HEK293 (cell line): ENCODE data around the gene TRABD.
"Not testable (repeated sequence)": the region's sequence is repeated elsewhere in the genome, so short reads cannot be mapped to it uniquely, and the experiment has no call there.

Experiments
- CTCF ChIA-PET: fragments of 350-600 bp; formaldehyde crosslinking; extraction: SDS; loops from one replicate; lab custom pipeline; 2021; ENCODE audit warnings: antibody characterized with exemption; lab: Yijun Ruan, JAX
- POLR2A ChIA-PET: fragments of 300-600 bp; formaldehyde crosslinking; extraction: SDS; loops from one replicate; lab custom pipeline; 2020; ENCODE audit warnings: antibody characterized with exemption, inconsistent platforms; lab: Yijun Ruan, JAX
- H3K27ac ChIP-seq: fragments of 200-500 bp; sonication (Bioruptor generic); 2 replicates; pipeline ENCODE4 v1.5.1; 2014; ENCODE audit warnings: low read depth, low read length, control low read depth, inconsistent platforms; ENCODE audit errors: extremely low read depth
- H3K36me3 ChIP-seq, 2 experiments: fragments of 200-500 bp in 1 of 2; sonication (Bioruptor generic) in 1 of 2; 1 replicate in 1 of 2; 2 replicates in 1 of 2; pipeline ENCODE4 v1.5.1; 2014 to 2017; ENCODE audit warnings: inconsistent platforms in 2 of 2, low read length in 2 of 2; ENCODE audit not compliant: control insufficient read depth in 2 of 2, insufficient read depth in 1 of 2
- H3K4me1 ChIP-seq: fragments of 200-500 bp; sonication (Bioruptor generic); 2 replicates; pipeline ENCODE4 v1.5.1; 2014; ENCODE audit warnings: mild to moderate bottlenecking, low read length, inconsistent platforms; ENCODE audit not compliant: control insufficient read depth, insufficient read depth
- H3K4me3 ChIP-seq: 2 replicates; pipeline ENCODE4 v1.5.1; 2011; ENCODE audit warnings: low read depth, mild to moderate bottlenecking, control low read depth, low read length, moderate library complexity
- H3K9me3 ChIP-seq: fragments of 200-500 bp; sonication (Bioruptor generic); 2 replicates; pipeline ENCODE4 v1.5.1; 2014; ENCODE audit warnings: low read depth, low read length, inconsistent platforms; ENCODE audit not compliant: control insufficient read depth, insufficient read depth
- GFI1B ChIP-seq: fragments of 450-650 bp; formaldehyde crosslinking; IDR thresholded peaks from 2 replicates; pipeline ENCODE4 v1.5.1; 2016; ENCODE audit warnings: missing biosample characterization, missing genetic modification characterization
- GLIS1 ChIP-seq: fragments of 450-650 bp; formaldehyde crosslinking; IDR thresholded peaks from 2 replicates; pipeline ENCODE4 v1.5.1; 2016; ENCODE audit warnings: missing biosample characterization, missing genetic modification characterization
- RBAK ChIP-seq: fragments of 450-650 bp; formaldehyde crosslinking; IDR thresholded peaks from 2 replicates; pipeline ENCODE4 v1.5.1; 2016; ENCODE audit warnings: missing biosample characterization, missing genetic modification characterization
- SCRT1 ChIP-seq: fragments of 450-650 bp; formaldehyde crosslinking; IDR thresholded peaks from 2 replicates; pipeline ENCODE4 v1.5.1; 2016; ENCODE audit warnings: missing biosample characterization, missing genetic modification characterization, borderline replicate concordance
- SCRT2 ChIP-seq: fragments of 450-650 bp; formaldehyde crosslinking; IDR thresholded peaks from 2 replicates; pipeline ENCODE4 v1.5.1; 2016; ENCODE audit warnings: missing biosample characterization, missing genetic modification characterization
- ZBTB21 ChIP-seq: fragments of 450-650 bp; formaldehyde crosslinking; IDR thresholded peaks from 2 replicates; pipeline ENCODE4 v1.5.1; 2017; ENCODE audit warnings: missing biosample characterization, missing genetic modification characterization
- ZFHX2 ChIP-seq: fragments of 450-650 bp; formaldehyde crosslinking; conservative IDR thresholded peaks from 2 replicates; pipeline ENCODE4 v1.5.1; 2016; ENCODE audit warnings: missing biosample characterization, missing genetic modification characterization
- ZIC2 ChIP-seq: fragments of 450-650 bp; formaldehyde crosslinking; IDR thresholded peaks from 2 replicates; pipeline ENCODE4 v1.5.1; 2016; ENCODE audit warnings: missing biosample characterization, missing genetic modification characterization
- ZNF138 ChIP-seq: fragments of 450-650 bp; formaldehyde crosslinking; IDR thresholded peaks from 2 replicates; pipeline ENCODE4 v1.5.1; 2016; ENCODE audit warnings: missing biosample characterization, missing genetic modification characterization, borderline replicate concordance
- ZNF211 ChIP-seq: fragments of 450-650 bp; formaldehyde crosslinking; IDR thresholded peaks from 2 replicates; pipeline ENCODE4 v1.5.1; 2016; ENCODE audit warnings: low read depth, missing biosample characterization, missing genetic modification characterization
- ZNF366 ChIP-seq: fragments of 450-650 bp; formaldehyde crosslinking; conservative IDR thresholded peaks from 2 replicates; pipeline ENCODE4 v1.5.1; 2016; ENCODE audit warnings: missing biosample characterization, missing genetic modification characterization
- ZNF391 ChIP-seq: fragments of 450-650 bp; formaldehyde crosslinking; IDR thresholded peaks from 2 replicates; pipeline ENCODE4 v1.5.1; 2016; ENCODE audit warnings: low read depth, missing biosample characterization, missing genetic modification characterization, borderline replicate concordance
- ZNF501 ChIP-seq: fragments of 450-650 bp; formaldehyde crosslinking; IDR thresholded peaks from 2 replicates; pipeline ENCODE4 v1.5.1; 2016; ENCODE audit warnings: missing biosample characterization, missing genetic modification characterization
- ZNF529 ChIP-seq: fragments of 450-650 bp; formaldehyde crosslinking; IDR thresholded peaks from 2 replicates; pipeline ENCODE4 v1.5.1; 2017; ENCODE audit warnings: missing genetic modification characterization, missing biosample characterization; ENCODE audit not compliant: insufficient replicate concordance
- ZNF654 ChIP-seq: fragments of 450-650 bp; formaldehyde crosslinking; IDR thresholded peaks from 2 replicates; pipeline ENCODE4 v1.5.1; 2016; ENCODE audit warnings: low read depth, missing biosample characterization, missing genetic modification characterization
- ZNF792 ChIP-seq: fragments of 450-650 bp; formaldehyde crosslinking; IDR thresholded peaks from 2 replicates; pipeline ENCODE4 v1.5.1; 2016; ENCODE audit warnings: missing biosample characterization, missing genetic modification characterization
- TF ChIP-seq, protein P1 (sequence below): fragments of 450-650 bp; IDR thresholded peaks from 2 replicates; pipeline ENCODE4 v1.5.1; 2018; ENCODE audit warnings: missing biosample characterization, mild to moderate bottlenecking, missing genetic modification characterization
- TF ChIP-seq, protein P2 (sequence below): fragments of 450-650 bp; formaldehyde crosslinking; IDR thresholded peaks from 2 replicates; pipeline ENCODE4 v1.5.1; 2016; ENCODE audit warnings: missing biosample characterization, missing genetic modification characterization
- TF ChIP-seq, protein P3 (sequence below): IDR thresholded peaks from 2 replicates; pipeline ENCODE4 v1.6.1; 2011; ENCODE audit warnings: mild to moderate bottlenecking, low read depth, low read length, borderline replicate concordance
- TF ChIP-seq, protein P4 (sequence below): fragments of 450-650 bp; formaldehyde crosslinking; IDR thresholded peaks from 2 replicates; pipeline ENCODE4; 2016; ENCODE audit warnings: missing biosample characterization, missing genetic modification characterization

TRABD gene

DNA sequence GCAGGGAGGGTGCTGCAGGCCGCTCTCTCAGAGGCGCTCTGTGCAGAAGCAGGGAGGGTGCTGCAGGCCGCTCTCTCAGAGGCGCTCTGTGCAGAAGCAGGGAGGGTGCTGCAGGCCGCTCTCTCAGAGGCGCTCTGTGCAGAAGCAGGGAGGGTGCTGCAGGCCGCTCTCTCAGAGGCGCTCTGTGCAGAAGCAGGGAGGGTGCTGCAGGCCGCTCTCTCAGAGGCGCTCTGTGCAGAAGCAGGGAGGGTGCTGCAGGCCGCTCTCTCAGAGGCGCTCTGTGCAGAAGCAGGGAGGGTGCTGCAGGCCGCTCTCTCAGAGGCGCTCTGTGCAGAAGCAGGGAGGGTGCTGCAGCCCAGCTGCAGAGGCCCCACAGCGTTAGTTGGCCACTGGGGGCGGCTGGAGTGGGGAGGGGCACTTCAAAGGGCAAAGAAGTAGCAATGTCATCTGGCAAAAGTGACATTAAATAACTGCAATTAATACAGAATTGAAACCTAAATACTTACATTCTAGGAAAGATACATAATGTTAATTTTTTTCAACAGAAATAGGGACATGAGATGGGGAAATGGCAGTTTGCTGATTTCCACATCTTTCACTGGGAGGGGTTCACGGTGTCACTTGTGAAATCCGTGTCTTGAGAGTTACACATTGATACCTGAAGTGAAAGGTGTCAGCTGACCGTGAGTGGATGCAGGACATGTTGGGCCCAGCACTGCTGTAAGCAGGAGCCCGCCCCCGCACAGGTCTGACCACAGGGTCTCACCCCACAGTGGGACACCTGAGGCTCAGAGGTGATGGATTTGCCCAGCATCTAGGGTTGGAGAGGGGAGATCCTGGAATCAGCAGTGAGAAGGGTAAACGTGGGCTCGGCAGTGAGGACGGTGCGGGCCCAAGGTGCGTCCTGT lies 38.2 kb upstream of the TRABD start:
- CTCF ChIA-PET: interaction anchor here (0.5 to 2.5 kb wide), 8 partner anchors 11 to 278 kb away, joined by 3 to 13 read pairs (median 4); no protein-coding TSS in a partner anchor
- TF ChIP-seq, protein P1, sequence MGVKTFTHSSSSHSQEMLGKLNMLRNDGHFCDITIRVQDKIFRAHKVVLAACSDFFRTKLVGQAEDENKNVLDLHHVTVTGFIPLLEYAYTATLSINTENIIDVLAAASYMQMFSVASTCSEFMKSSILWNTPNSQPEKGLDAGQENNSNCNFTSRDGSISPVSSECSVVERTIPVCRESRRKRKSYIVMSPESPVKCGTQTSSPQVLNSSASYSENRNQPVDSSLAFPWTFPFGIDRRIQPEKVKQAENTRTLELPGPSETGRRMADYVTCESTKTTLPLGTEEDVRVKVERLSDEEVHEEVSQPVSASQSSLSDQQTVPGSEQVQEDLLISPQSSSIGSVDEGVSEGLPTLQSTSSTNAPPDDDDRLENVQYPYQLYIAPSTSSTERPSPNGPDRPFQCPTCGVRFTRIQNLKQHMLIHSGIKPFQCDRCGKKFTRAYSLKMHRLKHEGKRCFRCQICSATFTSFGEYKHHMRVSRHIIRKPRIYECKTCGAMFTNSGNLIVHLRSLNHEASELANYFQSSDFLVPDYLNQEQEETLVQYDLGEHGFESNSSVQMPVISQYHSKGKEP (tag by site-specific recombination): peak; percentile 37; the same call in 1 of the 2 replicates
- H3K9me3 ChIP-seq, H3K4me1 ChIP-seq, POLR2A ChIA-PET, H3K4me3 ChIP-seq, H3K36me3 ChIP-seq, H3K27ac ChIP-seq: not testable (repeated sequence)

DNA sequence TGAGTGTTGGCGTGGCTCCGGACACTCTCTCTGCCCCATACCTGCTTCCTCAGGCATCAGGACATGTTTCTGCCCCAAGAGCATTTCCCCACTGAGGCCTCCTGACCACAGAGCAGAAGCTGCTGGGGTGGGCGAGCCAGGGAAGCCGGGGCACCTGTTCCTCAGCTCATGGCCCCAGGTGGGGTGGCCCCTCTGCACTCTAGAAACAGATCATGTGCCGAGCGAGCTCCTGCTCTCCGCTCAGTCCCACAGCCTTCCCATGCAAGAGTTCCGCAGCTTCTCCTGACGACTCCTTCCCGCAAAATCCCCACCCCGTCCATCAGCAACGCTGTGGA lies 37.6 kb upstream of the TRABD start:
- CTCF ChIA-PET: interaction anchor here (0.6 to 2.9 kb wide), 11 partner anchors 10 to 350 kb away, joined by 3 to 18 read pairs (median 4); no protein-coding TSS in a partner anchor
- H3K9me3 ChIP-seq: no peaks in the 10 kb centered on the region

DNA sequence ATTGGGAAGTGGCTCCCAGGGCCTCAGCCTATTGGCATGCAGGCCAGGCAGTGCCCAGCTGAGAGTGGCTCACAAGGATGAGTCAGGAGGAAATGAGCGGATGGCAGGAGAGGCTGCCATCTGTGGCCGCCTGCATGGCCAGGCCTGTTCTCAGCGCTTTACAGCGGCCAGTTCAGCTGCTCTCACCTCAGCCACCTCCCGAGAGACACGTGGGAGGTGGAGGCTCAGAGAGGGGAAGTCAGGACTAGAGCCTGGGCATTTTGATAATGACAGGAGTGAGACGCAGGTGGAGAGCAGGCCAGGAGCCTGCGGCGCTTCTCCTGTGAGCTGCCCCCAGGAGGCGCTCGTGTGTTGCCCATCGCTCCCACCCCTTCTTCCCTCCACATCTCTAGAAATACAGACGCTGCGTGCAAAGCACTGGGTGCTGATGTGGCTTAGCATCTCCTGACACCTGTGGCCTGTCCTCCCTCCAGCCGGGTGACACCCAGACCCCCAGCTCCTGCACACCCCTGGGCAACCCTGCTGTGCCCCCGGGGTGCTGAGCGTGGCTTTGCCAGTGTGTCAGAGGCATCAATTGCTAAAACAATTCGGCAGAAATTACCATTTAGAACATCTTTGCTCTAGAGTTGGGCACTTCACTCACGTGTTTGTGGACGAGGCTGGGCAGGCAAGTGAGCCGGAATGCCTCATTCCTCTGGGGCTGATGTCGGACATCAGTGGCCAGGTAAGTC lies 36.6 kb upstream of the TRABD start:
- H3K4me1 ChIP-seq: no peaks in the 10 kb centered on the region
- H3K9me3 ChIP-seq: no peaks in the 10 kb centered on the region
- ChIA-PET CTCF (interaction anchor here (0.6 to 3.6 kb wide), 22 partner anchors 9 to 349 kb away, joined by 3 to 24 read pairs (median 4); no protein-coding TSS in a partner anchor), POLR2A (interaction anchor here (0.8 kb wide), 1 partner anchor 58 kb away, joined by 4 read pairs; no protein-coding TSS in a partner anchor)
- H3K36me3 ChIP-seq: no peaks in the 10 kb centered on the region
- no peak overlapping the region for H3K4me3 ChIP-seq
- no peak overlapping the region for H3K27ac ChIP-seq
- TF ChIP-seq SCRT2 (peak; percentile 93), ZNF366 (peak; percentile 49; the same call in 1 of the 2 replicates), ZNF138 (tag by site-specific recombination) (no peak), ZNF211 (tag by site-specific recombination) (no peak), GFI1B (no peak), ZBTB21 (tag by site-specific recombination) (no peak), ZNF529 (tag by site-specific recombination) (no peak), SCRT1 (tag by site-specific recombination) (peak; percentile 91), GLIS1 (tag by site-specific recombination) (peak; percentile 35; the same call in 1 of the 2 replicates), ZIC2 (tag by site-specific recombination) (peak; percentile 62), ZNF654 (tag by site-specific recombination) (peak; percentile 69), ZFHX2 (tag by site-specific recombination) (peak; percentile 20), RBAK (tag by site-specific recombination) (no peak), ZNF391 (tag by site-specific recombination) (no peak)
- TF ChIP-seq, protein P2, sequence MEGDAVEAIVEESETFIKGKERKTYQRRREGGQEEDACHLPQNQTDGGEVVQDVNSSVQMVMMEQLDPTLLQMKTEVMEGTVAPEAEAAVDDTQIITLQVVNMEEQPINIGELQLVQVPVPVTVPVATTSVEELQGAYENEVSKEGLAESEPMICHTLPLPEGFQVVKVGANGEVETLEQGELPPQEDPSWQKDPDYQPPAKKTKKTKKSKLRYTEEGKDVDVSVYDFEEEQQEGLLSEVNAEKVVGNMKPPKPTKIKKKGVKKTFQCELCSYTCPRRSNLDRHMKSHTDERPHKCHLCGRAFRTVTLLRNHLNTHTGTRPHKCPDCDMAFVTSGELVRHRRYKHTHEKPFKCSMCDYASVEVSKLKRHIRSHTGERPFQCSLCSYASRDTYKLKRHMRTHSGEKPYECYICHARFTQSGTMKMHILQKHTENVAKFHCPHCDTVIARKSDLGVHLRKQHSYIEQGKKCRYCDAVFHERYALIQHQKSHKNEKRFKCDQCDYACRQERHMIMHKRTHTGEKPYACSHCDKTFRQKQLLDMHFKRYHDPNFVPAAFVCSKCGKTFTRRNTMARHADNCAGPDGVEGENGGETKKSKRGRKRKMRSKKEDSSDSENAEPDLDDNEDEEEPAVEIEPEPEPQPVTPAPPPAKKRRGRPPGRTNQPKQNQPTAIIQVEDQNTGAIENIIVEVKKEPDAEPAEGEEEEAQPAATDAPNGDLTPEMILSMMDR (tag by site-specific recombination): peak; percentile 82
- TF ChIP-seq, protein P3, sequence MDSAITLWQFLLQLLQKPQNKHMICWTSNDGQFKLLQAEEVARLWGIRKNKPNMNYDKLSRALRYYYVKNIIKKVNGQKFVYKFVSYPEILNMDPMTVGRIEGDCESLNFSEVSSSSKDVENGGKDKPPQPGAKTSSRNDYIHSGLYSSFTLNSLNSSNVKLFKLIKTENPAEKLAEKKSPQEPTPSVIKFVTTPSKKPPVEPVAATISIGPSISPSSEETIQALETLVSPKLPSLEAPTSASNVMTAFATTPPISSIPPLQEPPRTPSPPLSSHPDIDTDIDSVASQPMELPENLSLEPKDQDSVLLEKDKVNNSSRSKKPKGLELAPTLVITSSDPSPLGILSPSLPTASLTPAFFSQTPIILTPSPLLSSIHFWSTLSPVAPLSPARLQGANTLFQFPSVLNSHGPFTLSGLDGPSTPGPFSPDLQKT: no peak

More for the DNA sequence above, 37.6 kb upstream of the TRABD start:
- POLR2A ChIA-PET: no interaction called here
- no peak overlapping the region for H3K27ac ChIP-seq
- TF ChIP-seq, protein P4, sequence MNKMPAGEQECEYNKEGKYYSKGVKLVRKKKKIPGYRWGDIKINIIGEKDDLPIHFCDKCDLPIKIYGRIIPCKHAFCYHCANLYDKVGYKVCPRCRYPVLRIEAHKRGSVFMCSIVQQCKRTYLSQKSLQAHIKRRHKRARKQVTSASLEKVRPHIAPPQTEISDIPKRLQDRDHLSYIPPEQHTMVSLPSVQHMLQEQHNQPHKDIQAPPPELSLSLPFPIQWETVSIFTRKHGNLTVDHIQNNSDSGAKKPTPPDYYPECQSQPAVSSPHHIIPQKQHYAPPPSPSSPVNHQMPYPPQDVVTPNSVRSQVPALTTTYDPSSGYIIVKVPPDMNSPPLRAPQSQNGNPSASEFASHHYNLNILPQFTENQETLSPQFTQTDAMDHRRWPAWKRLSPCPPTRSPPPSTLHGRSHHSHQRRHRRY: no peak
- TF ChIP-seq ZNF501 (tag by site-specific recombination) (no peak), ZNF792 (tag by site-specific recombination) (no peak)
- H3K4me3 ChIP-seq: no peak overlapping the region
- H3K36me3 ChIP-seq: no peaks in the 10 kb centered on the region
- H3K4me1 ChIP-seq: no peaks in the 10 kb centered on the region
